ENCODE data around the gene CRIM1. TPM values are rescaled to one million over a fixed set of nuclear protein-coding genes. Genes with fewer than 3 reads are reported as not detected.

Gene CRIM1
- total and polyA plus RNA-seq, 2 of the 8 experiments (the other 6 are each of a cell fraction or from before 2014, with no cell fraction given): 9.4 to 28.4 TPM

DNA sequence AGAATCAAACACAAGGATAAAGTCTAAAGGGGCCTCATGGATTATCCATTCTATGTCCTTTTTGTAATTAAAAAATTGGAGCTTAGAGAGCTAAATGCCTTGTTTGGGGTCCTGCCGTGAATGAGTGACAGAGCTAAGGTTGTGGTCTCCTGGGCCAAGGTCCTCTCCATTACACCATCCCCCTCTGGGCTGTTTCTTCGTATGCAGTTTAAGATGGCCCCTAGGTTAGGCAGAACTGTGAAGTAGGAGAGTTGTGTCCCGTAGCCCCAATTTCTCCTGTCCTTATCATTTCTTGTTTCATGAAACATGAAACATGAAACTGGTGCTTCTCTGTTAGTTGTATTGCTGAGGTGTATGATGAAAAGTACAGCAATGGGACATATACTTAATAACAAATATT is 32.9 kb downstream of the CRIM1 start:
- no peak for DNase-seq (ENCODE audit: low read depth in 1 of 2, low spot score in 2 of 2)
- POLR2A ChIA-PET (ENCODE audit: partially characterized antibody): interaction anchor here (0.7 to 1.3 kb wide), 3 partner anchors 15 to 174 kb away, joined by 3 to 4 read pairs (median 3); no protein-coding TSS in a partner anchor
- FAIRE-seq: no peak
- H3K4me1 ChIP-seq (replicated peaks in 1 of 4; ENCODE audit: control insufficient read depth in 3 of 4, insufficient read depth in 4 of 4, low read length in 3 of 4): peaks cover 3 to 18% (median 9%) of the 10 kb centered on the region in 4 experiments
- H3K27me3 ChIP-seq (replicated peaks in 1 of 4; ENCODE audit: control insufficient read depth in 3 of 4, extremely low read depth in 1 of 4, insufficient read depth in 3 of 4, low read length in 3 of 4): no peaks in the 10 kb centered on the region
- H3K23ac ChIP-seq (ENCODE audit: insufficient read length): no peak overlapping the region
- CTCF ChIA-PET (ENCODE audit: partially characterized antibody): interaction anchor here (0.9 to 2.0 kb wide), 5 partner anchors 19 to 118 kb away, joined by 3 to 5 read pairs (median 3); no protein-coding TSS in a partner anchor
- peaks cover 5 to 9% of the 10 kb centered on the region in 2 experiments for H4K20me1 ChIP-seq (replicated peaks in 1 of 2; ENCODE audit: control insufficient read depth in 1 of 2, insufficient read depth in 2 of 2, low read length in 2 of 2)
- H3K79me2 ChIP-seq (ENCODE audit: control insufficient read depth in 1 of 2, insufficient read depth in 2 of 2, low read length in 2 of 2): peaks cover 3 to 92% of the 10 kb centered on the region in 2 experiments; a peak in 3 of 4 replicates
- H3K14ac ChIP-seq (ENCODE audit: insufficient read length): no peak overlapping the region
- no peak overlapping the region for H3K27ac ChIP-seq (ENCODE audit: low read depth, low read length)
- no peak overlapping the region for H3K4me2 ChIP-seq (ENCODE audit: insufficient read depth in 1 of 2, low read depth in 2 of 2, low read length in 2 of 2)
- H4K5ac ChIP-seq (ENCODE audit: insufficient read length, low read depth, low read length): no peak overlapping the region
- no peak overlapping the region for H3K9ac ChIP-seq (replicated peaks in 1 of 4; ENCODE audit: extremely low read depth in 1 of 4, low read depth in 3 of 4, low read length in 3 of 4)
- H3K36me3 ChIP-seq (ENCODE audit: control insufficient read depth in 2 of 4, insufficient read depth in 4 of 4, low read length in 3 of 4): peaks cover 0 to 3% (median 1%) of the 10 kb centered on the region in 4 experiments; a peak in 1 of 8 replicates
- H4K91ac ChIP-seq (replicated peaks; ENCODE audit: insufficient read length, low read length): no peak overlapping the region
- H3K4ac ChIP-seq (replicated peaks; ENCODE audit: insufficient read length, low read depth, low read length): no peak overlapping the region
- WGBS, 2 experiments (ENCODE audit: extremely low coverage in 1 of 2, insufficient coverage in 1 of 2, insufficient read length in 1 of 2, insufficient replicate concordance in 2 of 2, low coverage in 1 of 2, low lambda C conversion rate in 2 of 2, missing lambda C conversion rate in 1 of 2): 85% methylated on average over 3 of the region's 3 CpGs; no CpG with 5 or more reads in 1 of the 2 experiments
- H4K8ac ChIP-seq (ENCODE audit: extremely low read depth, insufficient read depth, low read length): no peak overlapping the region
- H3K9me3 ChIP-seq (ENCODE audit: insufficient read depth in 2 of 2, low read depth in 1 of 2, low read length in 1 of 2): no peaks in the 10 kb centered on the region
- H2BK5ac ChIP-seq (ENCODE audit: low read depth, low read length): no peak overlapping the region
- H2AFZ ChIP-seq (ENCODE audit: low read length): no peak overlapping the region
- no peaks in the 10 kb centered on the region for H3K23me2 ChIP-seq (ENCODE audit: low read depth, low read length)
- no peak overlapping the region for H3K4me3 ChIP-seq (ENCODE audit: extremely low read depth in 1 of 4, insufficient read depth in 2 of 4, low read depth in 3 of 4, low read length in 4 of 4)
- H2BK20ac ChIP-seq (ENCODE audit: low read length): no peak overlapping the region
- H3K79me1 ChIP-seq (ENCODE audit: low read depth, low read length): peaks cover 7% of the 10 kb centered on the region
- H2BK12ac ChIP-seq (ENCODE audit: low read depth, low read length): 0 out of 2 replicates have a peak overlapping the region, but pooled peaks have one; percentile 51
- no peak overlapping the region for H2BK120ac ChIP-seq (replicated peaks; ENCODE audit: low read depth, low read length)
- no peak overlapping the region for H2AK5ac ChIP-seq (ENCODE audit: low read depth, low read length)
- H2BK15ac ChIP-seq (ENCODE audit: low read length): no peak overlapping the region
- H3K18ac ChIP-seq (ENCODE audit: extremely low read depth, low read length): no peak overlapping the region
- H3K56ac ChIP-seq (replicated peaks; ENCODE audit: insufficient read length, low read depth, low read length): no peak overlapping the region
- no peak for TF ChIP-seq SAP30 (IDR thresholded peaks at IDR 0.05; ENCODE audit: insufficient read depth, insufficient replicate concordance, low read length)
- no peak for TF ChIP-seq CBX8 (IDR thresholded peaks at IDR 0.05; ENCODE audit: borderline replicate concordance, low read depth, low read length)
- no peak for TF ChIP-seq HDAC2 (IDR thresholded peaks at IDR 0.05; ENCODE audit: borderline replicate concordance in 1 of 2, low read depth in 2 of 2, low read length in 2 of 2)
- TF ChIP-seq ZNF274 (IDR thresholded peaks at IDR 0.05; ENCODE audit: borderline replicate concordance, extremely low read depth, low read length): no peak
- TF ChIP-seq NRF1 (IDR thresholded peaks at IDR 0.05; ENCODE audit: low read depth, low read length): no peak
- TF ChIP-seq GTF2F1 (IDR thresholded peaks at IDR 0.05; ENCODE audit: borderline replicate concordance, low read depth, low read length): no peak
- no peak for TF ChIP-seq EZH2 (IDR thresholded peaks at IDR 0.05; ENCODE audit: low read depth, low read length, severe bottlenecking)
- TF ChIP-seq, protein P1, sequence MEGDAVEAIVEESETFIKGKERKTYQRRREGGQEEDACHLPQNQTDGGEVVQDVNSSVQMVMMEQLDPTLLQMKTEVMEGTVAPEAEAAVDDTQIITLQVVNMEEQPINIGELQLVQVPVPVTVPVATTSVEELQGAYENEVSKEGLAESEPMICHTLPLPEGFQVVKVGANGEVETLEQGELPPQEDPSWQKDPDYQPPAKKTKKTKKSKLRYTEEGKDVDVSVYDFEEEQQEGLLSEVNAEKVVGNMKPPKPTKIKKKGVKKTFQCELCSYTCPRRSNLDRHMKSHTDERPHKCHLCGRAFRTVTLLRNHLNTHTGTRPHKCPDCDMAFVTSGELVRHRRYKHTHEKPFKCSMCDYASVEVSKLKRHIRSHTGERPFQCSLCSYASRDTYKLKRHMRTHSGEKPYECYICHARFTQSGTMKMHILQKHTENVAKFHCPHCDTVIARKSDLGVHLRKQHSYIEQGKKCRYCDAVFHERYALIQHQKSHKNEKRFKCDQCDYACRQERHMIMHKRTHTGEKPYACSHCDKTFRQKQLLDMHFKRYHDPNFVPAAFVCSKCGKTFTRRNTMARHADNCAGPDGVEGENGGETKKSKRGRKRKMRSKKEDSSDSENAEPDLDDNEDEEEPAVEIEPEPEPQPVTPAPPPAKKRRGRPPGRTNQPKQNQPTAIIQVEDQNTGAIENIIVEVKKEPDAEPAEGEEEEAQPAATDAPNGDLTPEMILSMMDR (IDR thresholded peaks at IDR 0.05; ENCODE audit: control extremely low read depth in 1 of 3, insufficient read depth in 1 of 3, low read depth in 1 of 3, low read length in 3 of 3): no peak
- no peak for TF ChIP-seq SP1 (IDR thresholded peaks at IDR 0.05; ENCODE audit: low read depth, low read length)
- no peak for TF ChIP-seq FOSL1 (IDR thresholded peaks at IDR 0.05; ENCODE audit: insufficient read depth, low read depth, low read length)
